Heart left ventricle (tissue), 13 donors: ENCODE measurements around the gene JAKMIP1.

Experiments
- POLR2A ChIP-seq, 2 donors: fragments of 450-650 bp; IDR thresholded peaks; one replicate each; pipeline ENCODE4 v1.6.1; 2017; ENCODE audit warnings: antibody characterized with exemption in 2 of 2, mild to moderate bottlenecking in 2 of 2, moderate library complexity in 2 of 2
- TF ChIP-seq, protein P1 (sequence below), 12 donors: fragments of 200-600 bp; sonication (generic) in 4 of 12; IDR thresholded peaks; one replicate each; pipeline versions ENCODE4 v1.5.0 to v1.8.0; 2018 to 2022; ENCODE audit warnings: antibody characterized with exemption in 12 of 12, mild to moderate bottlenecking in 5 of 12
- donor health status: ischemic (EF 13 %, LVEDD 7.1; RV severe dilation, severe dysfunction).
- donor health status: DM: no; HTN: yes; CAD: no.
- donor health status: DM: no; HTN: no; CAD: no.
- donor health status: ischemic (EF 25% LVEDD 6.9; RV normal size, moderate dysfunction).
- donor health status: ischemic (EF 25% LVEDD 5.7; RV mildly dilated, moderate dysfunction).
- donor health status: ischemic (EF 35%, LVEDD 5.7; RV mildly dilated, moderate dysfunction).
- donor health status: nonischemic (EF 11% LVEDD 7.7; RV severe dilation, severe dysfunction).
- donor health status: DM: yes; HTN: yes; CAD: no.
- donor health status: PGD.
- donor health status: ischemic (EF 29% LVEDD 5.4; RV normal size, mild dysfunction).
- donor health status: nonischemic (EF 23%, LVEDD 6.1; RV moderate dilation, normal function).

DNA sequence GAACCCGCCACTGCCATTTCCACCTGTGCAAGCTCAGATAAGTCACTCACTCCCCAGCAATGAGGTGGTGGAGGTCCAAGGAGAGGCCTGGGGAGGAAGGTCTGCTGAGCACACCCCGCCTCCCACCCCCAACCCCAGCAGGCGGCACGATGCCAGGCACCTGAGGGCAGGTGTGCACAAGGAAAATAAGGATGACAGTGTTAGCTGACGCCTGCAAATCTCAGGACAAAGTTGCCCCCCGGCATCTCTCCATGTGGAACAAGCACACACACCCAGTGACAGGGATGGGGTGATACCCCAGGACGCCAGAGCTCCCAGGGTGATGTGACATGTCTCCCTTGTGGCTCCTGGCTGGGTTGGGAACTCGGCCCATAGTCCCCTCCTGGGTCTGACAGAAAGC is 9.9 kb downstream of the JAKMIP1 start:
- TF ChIP-seq, protein P1, sequence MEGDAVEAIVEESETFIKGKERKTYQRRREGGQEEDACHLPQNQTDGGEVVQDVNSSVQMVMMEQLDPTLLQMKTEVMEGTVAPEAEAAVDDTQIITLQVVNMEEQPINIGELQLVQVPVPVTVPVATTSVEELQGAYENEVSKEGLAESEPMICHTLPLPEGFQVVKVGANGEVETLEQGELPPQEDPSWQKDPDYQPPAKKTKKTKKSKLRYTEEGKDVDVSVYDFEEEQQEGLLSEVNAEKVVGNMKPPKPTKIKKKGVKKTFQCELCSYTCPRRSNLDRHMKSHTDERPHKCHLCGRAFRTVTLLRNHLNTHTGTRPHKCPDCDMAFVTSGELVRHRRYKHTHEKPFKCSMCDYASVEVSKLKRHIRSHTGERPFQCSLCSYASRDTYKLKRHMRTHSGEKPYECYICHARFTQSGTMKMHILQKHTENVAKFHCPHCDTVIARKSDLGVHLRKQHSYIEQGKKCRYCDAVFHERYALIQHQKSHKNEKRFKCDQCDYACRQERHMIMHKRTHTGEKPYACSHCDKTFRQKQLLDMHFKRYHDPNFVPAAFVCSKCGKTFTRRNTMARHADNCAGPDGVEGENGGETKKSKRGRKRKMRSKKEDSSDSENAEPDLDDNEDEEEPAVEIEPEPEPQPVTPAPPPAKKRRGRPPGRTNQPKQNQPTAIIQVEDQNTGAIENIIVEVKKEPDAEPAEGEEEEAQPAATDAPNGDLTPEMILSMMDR (IDR thresholded peaks at IDR 0.05), result no peak
- TF ChIP-seq POLR2A (IDR thresholded peaks at IDR 0.05), result no peak
